ENCODE measurements around the gene SECTM1.

SECTM1 gene

GRCh38 chr17:82346342-82347300, 13.1 kb upstream of the SECTM1 start:
- DNase-seq: no peak

GRCh38 chr17:82345151-82345976, 11.8 kb upstream of the SECTM1 start:
- DNase-seq: no peak

GRCh38 chr17:82344175-82344907, 10.8 kb upstream of the SECTM1 start:
- no peak for DNase-seq

- no peak for DNase-seq
These were observed 10.0 kb upstream of the SECTM1 start for GRCh38 chr17:82343560-82343959.

- DNase-seq: no peak
These were observed 9.0 kb upstream of the SECTM1 start for GRCh38 chr17:82342361-82343079.

GRCh38 chr17:82339634-82340580, 6.3 kb upstream of the SECTM1 start:
- no peak for DNase-seq

- peak; percentile 27 for DNase-seq
These were observed 5.5 kb upstream of the SECTM1 start for GRCh38 chr17:82338858-82339633.

- no peak for DNase-seq
These were observed 1.2 kb upstream of the SECTM1 start for GRCh38 chr17:82334622-82335394.

- no peak for DNase-seq
These were observed 647 bp upstream of the SECTM1 start for GRCh38 chr17:82334204-82334621.

GRCh38 chr17:82332669-82333278, 792 bp downstream of the SECTM1 start:
- peak; percentile 27 for DNase-seq

GRCh38 chr17:82331345-82331939, 2.1 kb downstream of the SECTM1 start:
- DNase-seq: no peak

- DNase-seq: no peak
These were observed 3.0 kb downstream of the SECTM1 start for GRCh38 chr17:82330322-82331239.

- no peak for DNase-seq
These were observed 3.8 kb downstream of the SECTM1 start for GRCh38 chr17:82329683-82330321.

GRCh38 chr17:82328994-82329507, 4.5 kb downstream of the SECTM1 start:
- no peak for DNase-seq

GRCh38 chr17:82328141-82328993, 5.2 kb downstream of the SECTM1 start:
- DNase-seq: no peak

- no peak for DNase-seq
These were observed 5.8 kb downstream of the SECTM1 start for GRCh38 chr17:82327757-82328140.
